ENCODE results near the gene CRACDL. TPM values are rescaled to one million over a fixed set of nuclear protein-coding genes. Genes with fewer than 3 reads are reported as not detected.

The CRACDL gene
- total RNA-seq, 1 donor = not detected

GRCh38 chr2:98842136-98842535, 93.9 kb downstream of the CRACDL start:
- no peak for DNase-seq (ENCODE audit: insufficient read length, low spot score, missing footprints)
- Histone ChIP-seq H4K20me1 (ENCODE audit: insufficient read depth, low read length) (no peaks in the 10 kb centered on the region), H3K4me2 (ENCODE audit: insufficient read depth, low read length) (no peak overlapping the region), H3K36me3 (ENCODE audit: insufficient read depth, low read length) (no peaks in the 10 kb centered on the region), H3K27ac (ENCODE audit: low read depth, low read length) (no peak overlapping the region), H3K4me3 (ENCODE audit: insufficient read depth, low read length) (no peak overlapping the region), H3K27me3 (ENCODE audit: insufficient read depth, low read length) (peaks cover 7% of the 10 kb centered on the region), H3K4me1 (ENCODE audit: insufficient read depth, low read length) (no peaks in the 10 kb centered on the region), H2AFZ (ENCODE audit: low read length) (no peak overlapping the region), H3K9me3 (ENCODE audit: low read depth, low read length) (no peaks in the 10 kb centered on the region), H3K79me2 (ENCODE audit: insufficient read depth, low read length) (no peaks in the 10 kb centered on the region)
- TF ChIP-seq CTCF (IDR thresholded peaks at IDR 0.05; ENCODE audit: extremely low read depth, low read depth, low read length) = no peak

GRCh38 chr2:98839292-98839691, 96.7 kb downstream of the CRACDL start:
- Histone ChIP-seq H3K27me3 (ENCODE audit: insufficient read depth, low read length) (peaks cover 7% of the 10 kb centered on the region), H3K4me1 (ENCODE audit: insufficient read depth, low read length) (no peaks in the 10 kb centered on the region), H4K20me1 (ENCODE audit: insufficient read depth, low read length) (no peaks in the 10 kb centered on the region), H3K4me2 (ENCODE audit: insufficient read depth, low read length) (no peak overlapping the region), H3K27ac (ENCODE audit: low read depth, low read length) (no peak overlapping the region), H2AFZ (ENCODE audit: low read length) (no peak overlapping the region), H3K79me2 (ENCODE audit: insufficient read depth, low read length) (no peaks in the 10 kb centered on the region), H3K4me3 (ENCODE audit: insufficient read depth, low read length) (no peak overlapping the region), H3K9me3 (ENCODE audit: low read depth, low read length) (no peaks in the 10 kb centered on the region), H3K36me3 (ENCODE audit: insufficient read depth, low read length) (no peaks in the 10 kb centered on the region)
- no peak for DNase-seq (ENCODE audit: insufficient read length, low spot score, missing footprints)
- no peak for TF ChIP-seq CTCF (IDR thresholded peaks at IDR 0.05; ENCODE audit: extremely low read depth, low read depth, low read length)

- Histone ChIP-seq H3K27me3 (ENCODE audit: insufficient read depth, low read length) (peaks cover 3% of the 10 kb centered on the region), H3K36me3 (ENCODE audit: insufficient read depth, low read length) (no peaks in the 10 kb centered on the region)
Observed at GRCh38 chr2:98835831-98836385, 100.1 kb downstream of the CRACDL start.

GRCh38 chr2:98833917-98834263, 102.1 kb downstream of the CRACDL start:
- H4K20me1 ChIP-seq (ENCODE audit: insufficient read depth, low read length) = no peaks in the 10 kb centered on the region
- H3K79me2 ChIP-seq (ENCODE audit: insufficient read depth, low read length) = no peaks in the 10 kb centered on the region
- no peak for TF ChIP-seq CTCF (IDR thresholded peaks at IDR 0.05; ENCODE audit: extremely low read depth, low read depth, low read length)
- no peaks in the 10 kb centered on the region for H3K9me3 ChIP-seq (ENCODE audit: low read depth, low read length)
- no peak overlapping the region for H3K4me2 ChIP-seq (ENCODE audit: insufficient read depth, low read length)
- no peak overlapping the region for H2AFZ ChIP-seq (ENCODE audit: low read length)
- no peak overlapping the region for H3K27ac ChIP-seq (ENCODE audit: low read depth, low read length)
- DNase-seq (ENCODE audit: insufficient read length, low spot score, missing footprints) = no peak
- peaks cover 3% of the 10 kb centered on the region for H3K27me3 ChIP-seq (ENCODE audit: insufficient read depth, low read length)
- H3K36me3 ChIP-seq (ENCODE audit: insufficient read depth, low read length) = no peaks in the 10 kb centered on the region
- H3K4me1 ChIP-seq (ENCODE audit: insufficient read depth, low read length) = no peaks in the 10 kb centered on the region
- H3K4me3 ChIP-seq (ENCODE audit: insufficient read depth, low read length) = no peak overlapping the region

More at GRCh38 chr2:98835831-98836385, 100.1 kb downstream of the CRACDL start:
- no peaks in the 10 kb centered on the region for H4K20me1 ChIP-seq (ENCODE audit: insufficient read depth, low read length)
- no peaks in the 10 kb centered on the region for H3K9me3 ChIP-seq (ENCODE audit: low read depth, low read length)
- H3K4me3 ChIP-seq (ENCODE audit: insufficient read depth, low read length) = no peak overlapping the region
- no peaks in the 10 kb centered on the region for H3K4me1 ChIP-seq (ENCODE audit: insufficient read depth, low read length)
- no peak for TF ChIP-seq CTCF (IDR thresholded peaks at IDR 0.05; ENCODE audit: extremely low read depth, low read depth, low read length)
- H2AFZ ChIP-seq (ENCODE audit: low read length) = no peak overlapping the region
- H3K79me2 ChIP-seq (ENCODE audit: insufficient read depth, low read length) = no peaks in the 10 kb centered on the region
- no peak overlapping the region for H3K27ac ChIP-seq (ENCODE audit: low read depth, low read length)
- no peak overlapping the region for H3K4me2 ChIP-seq (ENCODE audit: insufficient read depth, low read length)
- DNase-seq (ENCODE audit: insufficient read length, low spot score, missing footprints) = no peak

Data from osteoblast (primary cell).